ENCODE measurements around the gene ASCC3. TPM values are rescaled to one million over a fixed set of nuclear protein-coding genes. Genes with fewer than 3 reads are reported as not detected.

The ASCC3 gene
- total RNA-seq, 4 donors from 2014 or later: 20.3 to 26.2 (median 22.4) TPM

DNA sequence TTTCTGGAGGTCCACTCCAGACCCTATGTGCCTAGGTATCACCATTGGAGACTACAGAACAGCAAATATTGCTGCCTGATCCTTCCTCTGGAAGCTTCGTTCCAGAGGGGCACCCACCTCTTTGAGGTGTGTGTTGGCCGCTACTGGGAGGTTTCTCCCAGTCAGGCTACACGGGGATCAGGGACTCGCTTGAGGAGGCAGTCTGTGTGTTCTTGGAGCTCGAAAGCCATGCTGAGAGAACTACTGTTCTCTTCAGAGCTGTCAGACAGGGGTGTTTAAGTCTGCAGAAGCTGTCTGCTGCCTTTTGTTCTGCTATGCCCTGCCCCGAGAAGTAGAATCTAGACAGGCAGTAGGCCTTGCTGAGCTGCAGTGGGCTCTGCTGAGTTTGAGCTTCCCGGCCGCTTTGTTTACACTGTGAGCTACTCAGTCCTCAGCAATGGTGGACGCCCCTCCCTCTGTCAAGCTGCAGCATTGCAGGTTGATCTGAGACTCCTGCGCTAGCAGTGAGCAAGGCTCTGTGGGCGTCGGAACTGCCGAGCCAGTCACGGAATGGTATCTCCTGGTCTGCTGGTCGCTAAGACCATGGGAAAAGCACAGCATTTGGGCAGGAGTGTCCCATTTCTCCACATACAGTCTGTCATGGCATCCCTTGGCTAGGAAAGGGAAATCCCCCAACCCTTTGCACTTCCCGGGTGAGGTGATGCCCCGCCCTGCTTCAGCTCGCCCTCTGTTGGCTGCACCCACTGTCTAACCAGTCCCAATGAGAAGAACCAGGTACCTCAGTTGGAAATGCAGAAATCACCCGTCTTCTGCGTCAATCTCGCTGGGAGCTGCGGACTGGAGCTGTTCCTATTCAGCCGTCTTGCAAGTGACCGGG, 32.5 kb upstream of the ASCC3 start:
- Histone ChIP-seq H3K27ac (replicated peaks in 1 of 4) (no peak overlapping the region), H3K4me1 (no peaks in the 10 kb centered on the region), H3K27me3 (no peaks in the 10 kb centered on the region), H3K4me3 (no peak overlapping the region), H3K36me3 (no peaks in the 10 kb centered on the region), H3K9me3 (peaks cover 0 to 2% (median 0%) of the 10 kb centered on the region in 4 donors)
- intact Hi-C loops (cut with DNase I): no loop called here
- no peak for DNase-seq (ENCODE audit: extremely low spot score)
- TF ChIP-seq CTCF (IDR thresholded peaks at IDR 0.05): no peak
- TF ChIP-seq POLR2A (IDR thresholded peaks at IDR 0.05; ENCODE audit: low read depth): no peak
- no peak for TF ChIP-seq EP300 (IDR thresholded peaks at IDR 0.05)
- no peak for TF ChIP-seq POLR2AphosphoS5 (IDR thresholded peaks at IDR 0.05)
- WGBS: 89% methylated on average over 17 of the region's 24 CpGs

DNA sequence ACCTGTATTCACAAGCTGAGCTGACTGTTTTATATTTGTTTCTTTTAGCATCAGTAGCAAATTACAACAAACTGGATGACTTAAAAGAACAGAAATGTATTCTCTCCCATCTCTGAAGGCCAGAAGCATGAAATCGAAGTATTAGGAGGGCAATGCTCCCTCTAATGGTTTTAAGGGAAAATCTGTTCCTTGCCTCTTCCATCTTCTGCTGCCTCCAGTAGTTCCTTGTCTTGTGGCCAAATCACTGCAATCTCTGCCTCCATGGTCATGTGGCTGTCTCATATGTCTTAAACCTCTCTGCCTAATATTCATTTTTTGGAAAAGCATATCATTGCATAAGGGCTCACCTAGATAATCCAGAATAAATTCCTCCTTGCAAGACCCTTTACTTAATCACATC, 25.2 kb upstream of the ASCC3 start:
- DNase-seq (ENCODE audit: extremely low spot score): no peak
- H3K27ac ChIP-seq (replicated peaks in 1 of 4): no peak overlapping the region
- intact Hi-C loops (cut with DNase I): no loop called here
- no peak for TF ChIP-seq EP300 (IDR thresholded peaks at IDR 0.05)
- TF ChIP-seq POLR2AphosphoS5 (IDR thresholded peaks at IDR 0.05): no peak
- TF ChIP-seq CTCF (IDR thresholded peaks at IDR 0.05): no peak
- no peak for TF ChIP-seq POLR2A (IDR thresholded peaks at IDR 0.05; ENCODE audit: low read depth)
- no peaks in the 10 kb centered on the region for H3K4me1 ChIP-seq
- 81% methylated on average over 1 of the region's 1 CpG for WGBS
- no peaks in the 10 kb centered on the region for H3K36me3 ChIP-seq
- H3K4me3 ChIP-seq: no peak overlapping the region
- no peaks in the 10 kb centered on the region for H3K27me3 ChIP-seq
- H3K9me3 ChIP-seq: peaks cover 0 to 2% (median 0%) of the 10 kb centered on the region in 4 donors

GRCh38 chr6:100905067-100905466, 23.9 kb upstream of the ASCC3 start:
- WGBS: 97% methylated on average over 4 of the region's 4 CpGs
- H3K4me3 ChIP-seq: no peak overlapping the region

GRCh38 chr6:100904316-100904715, 23.2 kb upstream of the ASCC3 start:
- Histone ChIP-seq H3K9me3 (peaks cover 0 to 2% (median 0%) of the 10 kb centered on the region in 4 donors), H3K4me1 (no peaks in the 10 kb centered on the region), H3K27ac (replicated peaks in 1 of 4) (no peak overlapping the region), H3K27me3 (no peaks in the 10 kb centered on the region), H3K4me3 (no peak overlapping the region), H3K36me3 (no peaks in the 10 kb centered on the region)
- intact Hi-C loops (cut with DNase I): no loop called here
- no peak for DNase-seq (ENCODE audit: extremely low spot score)
- 91% methylated on average over 4 of the region's 4 CpGs for WGBS
- TF ChIP-seq POLR2AphosphoS5 (IDR thresholded peaks at IDR 0.05) (no peak), POLR2A (IDR thresholded peaks at IDR 0.05; ENCODE audit: low read depth) (no peak), EP300 (IDR thresholded peaks at IDR 0.05) (no peak), CTCF (IDR thresholded peaks at IDR 0.05) (no peak)

More at GRCh38 chr6:100905067-100905466, 23.9 kb upstream of the ASCC3 start:
- Histone ChIP-seq H3K27ac (replicated peaks in 1 of 4) (no peak overlapping the region), H3K4me1 (no peaks in the 10 kb centered on the region), H3K36me3 (no peaks in the 10 kb centered on the region), H3K9me3 (peaks cover 0 to 2% (median 0%) of the 10 kb centered on the region in 4 donors), H3K27me3 (no peaks in the 10 kb centered on the region)
- no peak for DNase-seq (ENCODE audit: extremely low spot score)
- intact Hi-C loops (cut with DNase I): no loop called here
- TF ChIP-seq EP300 (IDR thresholded peaks at IDR 0.05): no peak

- no peak for TF ChIP-seq CTCF (IDR thresholded peaks at IDR 0.05)
- no peak for TF ChIP-seq POLR2AphosphoS5 (IDR thresholded peaks at IDR 0.05)
- no peak for TF ChIP-seq POLR2A (IDR thresholded peaks at IDR 0.05; ENCODE audit: low read depth)
- TF ChIP-seq EP300 (IDR thresholded peaks at IDR 0.05): no peak
- Histone ChIP-seq H3K4me1 (no peaks in the 10 kb centered on the region), H3K27me3 (no peaks in the 10 kb centered on the region), H3K4me3 (no peak overlapping the region), H3K27ac (replicated peaks in 1 of 4) (no peak overlapping the region), H3K9me3 (no peaks in the 10 kb centered on the region), H3K36me3 (no peaks in the 10 kb centered on the region)
- no peak for DNase-seq (ENCODE audit: extremely low spot score)
- intact Hi-C loops (cut with DNase I): no loop called here
- WGBS: 67% methylated on average over 3 of the region's 3 CpGs
Measured at GRCh38 chr6:100901582-100901981, 20.5 kb upstream of the ASCC3 start.
